DOHH2 (cell line): Measurements from ENCODE around the gene MS4A6A.

Experiments
- H3F3A ChIP-seq: fragments of 200-600 bp; sonication (generic), shearing (Covaris generic); 2 replicates; pipeline ENCODE4 v1.6.0; 2016; ENCODE audit warnings: antibody characterized with exemption, mild to moderate bottlenecking; ENCODE audit not compliant: control insufficient read depth, insufficient read depth
- H3K27ac ChIP-seq: fragments of 200-600 bp; sonication (generic); 2 replicates; pipeline ENCODE4 v1.5.1; 2014; ENCODE audit warnings: low read depth, mild to moderate bottlenecking, low read length, moderate library complexity
- H3K27me3 ChIP-seq: fragments of 200-600 bp; sonication (generic); 2 replicates; pipeline ENCODE4 v1.6.1; 2014; ENCODE audit warnings: mild to moderate bottlenecking, low read length, mixed read lengths; ENCODE audit not compliant: control insufficient read depth
- H3K36me3 ChIP-seq: fragments of 200-600 bp; sonication (generic); 2 replicates; pipeline ENCODE4 v1.6.1; 2014; ENCODE audit warnings: mild to moderate bottlenecking, low read length, moderate library complexity, mixed read lengths; ENCODE audit not compliant: control insufficient read depth
- H3K4me1 ChIP-seq: fragments of 200-600 bp; sonication (generic); 2 replicates; pipeline ENCODE4 v1.6.1; 2014; ENCODE audit warnings: mild to moderate bottlenecking, low read length, mixed read lengths; ENCODE audit not compliant: control insufficient read depth
- H3K4me2 ChIP-seq: fragments of 200-600 bp; sonication (generic); 2 replicates; pipeline ENCODE4 v1.6.0; 2014; ENCODE audit warnings: mild to moderate bottlenecking, low read length, moderate library complexity
- H3K4me3 ChIP-seq: fragments of 200-600 bp; sonication (generic); 2 replicates; pipeline ENCODE4 v1.5.1; 2014; ENCODE audit warnings: mild to moderate bottlenecking, low read length, mixed read lengths
- H3K79me2 ChIP-seq: fragments of 200-600 bp; sonication (generic); 2 replicates; pipeline ENCODE4 v1.6.1; 2014; ENCODE audit warnings: mild to moderate bottlenecking, low read length, mixed read lengths; ENCODE audit not compliant: control insufficient read depth
- H3K9me2 ChIP-seq: fragments of 200-600 bp; sonication (generic); replicated peaks from 2 replicates; pipeline ENCODE4 v1.6.1; 2014; ENCODE audit warnings: mild to moderate bottlenecking, low read length, mixed read lengths; ENCODE audit not compliant: control insufficient read depth
- H3K9me3 ChIP-seq: fragments of 200-600 bp; sonication (generic); 2 replicates; pipeline ENCODE4 v1.6.1; 2014; ENCODE audit warnings: antibody characterized with exemption, low read length, mixed read lengths; ENCODE audit not compliant: control insufficient read depth, insufficient read depth
- H4K20me1 ChIP-seq: fragments of 200-600 bp; sonication (generic); 2 replicates; pipeline ENCODE4 v1.6.0; 2014; ENCODE audit warnings: low read depth, mild to moderate bottlenecking, antibody characterized with exemption, low read length, moderate library complexity; ENCODE audit not compliant: control insufficient read depth, insufficient read depth
- EZH2phosphoT487 ChIP-seq: fragments of 200-600 bp; sonication (generic); IDR thresholded peaks from 2 replicates; pipeline ENCODE4 v1.6.1; 2017; ENCODE audit warnings: borderline replicate concordance, mild to moderate bottlenecking, antibody characterized with exemption, low read length, moderate library complexity, mixed read lengths
- TF ChIP-seq, protein P1 (sequence below): fragments of 200-600 bp; sonication (generic); IDR thresholded peaks from one replicate; pipeline ENCODE4 v1.5.1; 2014; ENCODE audit warnings: antibody characterized with exemption, mild to moderate bottlenecking, low read depth, low read length; ENCODE audit not compliant: poor library complexity, severe bottlenecking

The MS4A6A gene

DNA sequence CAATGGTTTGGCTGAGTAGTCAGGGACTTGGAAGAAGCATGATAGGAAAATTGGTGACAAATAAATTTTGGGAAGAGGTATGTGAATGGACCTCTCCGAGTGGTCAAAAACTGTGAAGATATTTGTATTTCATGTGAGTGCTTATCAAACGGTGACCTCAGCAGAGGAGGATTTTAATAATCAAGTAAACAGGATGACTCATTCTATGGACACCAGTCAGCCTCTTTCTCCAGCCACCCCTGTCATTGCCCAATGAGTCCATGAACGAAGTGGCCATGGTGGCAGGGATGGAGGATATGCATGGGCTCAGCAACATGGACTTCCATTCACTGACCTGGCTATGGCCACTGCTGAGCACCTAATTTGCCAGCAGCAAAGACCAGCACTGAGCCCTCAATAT, 38.8 kb upstream of the MS4A6A start:
- Histone ChIP-seq H3K36me3 (no peaks in the 10 kb centered on the region), H3K4me2 (no peak overlapping the region), H3K9me3 (no peaks in the 10 kb centered on the region), H3K9me2 (no peaks in the 10 kb centered on the region), H3K4me3 (no peak overlapping the region), H3K4me1 (no peaks in the 10 kb centered on the region), H4K20me1 (no peaks in the 10 kb centered on the region), H3K27me3 (no peaks in the 10 kb centered on the region), H3K27ac (no peak overlapping the region), H3F3A (no peaks in the 10 kb centered on the region), H3K79me2 (no peaks in the 10 kb centered on the region)
- TF ChIP-seq EZH2phosphoT487: no peak
- TF ChIP-seq, protein P1, sequence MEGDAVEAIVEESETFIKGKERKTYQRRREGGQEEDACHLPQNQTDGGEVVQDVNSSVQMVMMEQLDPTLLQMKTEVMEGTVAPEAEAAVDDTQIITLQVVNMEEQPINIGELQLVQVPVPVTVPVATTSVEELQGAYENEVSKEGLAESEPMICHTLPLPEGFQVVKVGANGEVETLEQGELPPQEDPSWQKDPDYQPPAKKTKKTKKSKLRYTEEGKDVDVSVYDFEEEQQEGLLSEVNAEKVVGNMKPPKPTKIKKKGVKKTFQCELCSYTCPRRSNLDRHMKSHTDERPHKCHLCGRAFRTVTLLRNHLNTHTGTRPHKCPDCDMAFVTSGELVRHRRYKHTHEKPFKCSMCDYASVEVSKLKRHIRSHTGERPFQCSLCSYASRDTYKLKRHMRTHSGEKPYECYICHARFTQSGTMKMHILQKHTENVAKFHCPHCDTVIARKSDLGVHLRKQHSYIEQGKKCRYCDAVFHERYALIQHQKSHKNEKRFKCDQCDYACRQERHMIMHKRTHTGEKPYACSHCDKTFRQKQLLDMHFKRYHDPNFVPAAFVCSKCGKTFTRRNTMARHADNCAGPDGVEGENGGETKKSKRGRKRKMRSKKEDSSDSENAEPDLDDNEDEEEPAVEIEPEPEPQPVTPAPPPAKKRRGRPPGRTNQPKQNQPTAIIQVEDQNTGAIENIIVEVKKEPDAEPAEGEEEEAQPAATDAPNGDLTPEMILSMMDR: no peak

DNA sequence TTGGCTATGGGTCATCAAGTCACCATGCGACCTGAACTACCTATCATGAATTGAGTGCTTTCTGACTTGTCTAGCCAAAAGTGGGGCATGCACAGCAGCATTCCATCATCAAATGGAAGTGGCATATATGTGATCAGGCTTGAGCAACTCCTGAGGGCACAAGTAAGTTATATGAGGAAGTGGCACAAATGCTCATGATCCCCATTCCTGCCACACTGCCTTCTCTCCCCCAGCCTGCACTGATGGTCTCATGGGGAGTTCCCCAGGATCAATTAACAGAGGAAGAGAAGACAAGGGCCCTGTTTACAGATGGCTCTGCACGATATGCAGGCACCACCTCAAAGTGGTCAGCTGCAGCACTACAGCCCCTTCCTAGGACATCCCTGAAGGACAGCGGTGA, 38.3 kb upstream of the MS4A6A start:
- no peaks in the 10 kb centered on the region for H4K20me1 ChIP-seq
- H3F3A ChIP-seq: no peaks in the 10 kb centered on the region
- no peak overlapping the region for H3K4me2 ChIP-seq
- no peaks in the 10 kb centered on the region for H3K9me2 ChIP-seq
- H3K4me3 ChIP-seq: no peak overlapping the region
- H3K36me3 ChIP-seq: no peaks in the 10 kb centered on the region
- H3K9me3 ChIP-seq: no peaks in the 10 kb centered on the region
- TF ChIP-seq EZH2phosphoT487: no peak
- TF ChIP-seq, protein P1: no peak
- no peaks in the 10 kb centered on the region for H3K79me2 ChIP-seq
- H3K27ac ChIP-seq: no peak overlapping the region
- H3K4me1 ChIP-seq: no peaks in the 10 kb centered on the region
- no peaks in the 10 kb centered on the region for H3K27me3 ChIP-seq

DNA sequence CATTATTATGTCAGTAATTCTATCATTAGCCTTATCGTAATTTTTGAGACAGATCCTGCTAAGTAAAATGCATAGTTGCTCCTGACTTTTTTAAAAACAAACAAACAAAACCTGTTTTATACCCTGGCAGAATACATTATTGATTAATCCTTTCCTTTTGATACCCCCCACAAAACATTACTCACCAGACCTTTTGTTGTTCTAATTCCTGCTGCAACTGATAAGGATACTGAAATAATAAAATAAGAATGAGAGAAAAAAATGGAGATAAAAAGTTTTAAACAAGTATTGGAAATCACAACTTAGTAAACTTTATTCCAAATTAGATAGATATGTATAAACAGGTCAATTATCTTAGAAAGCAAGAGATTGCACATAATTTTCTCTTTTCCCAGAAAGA, 31.5 kb upstream of the MS4A6A start:
- Histone ChIP-seq H3K9me2 (no peaks in the 10 kb centered on the region), H3K9me3 (no peaks in the 10 kb centered on the region), H3K27ac (no peak overlapping the region), H3K4me1 (no peaks in the 10 kb centered on the region), H3K4me3 (no peak overlapping the region), H3K36me3 (no peaks in the 10 kb centered on the region), H3K4me2 (no peak overlapping the region), H3F3A (no peaks in the 10 kb centered on the region), H4K20me1 (no peaks in the 10 kb centered on the region), H3K27me3 (no peaks in the 10 kb centered on the region), H3K79me2 (no peaks in the 10 kb centered on the region)
- TF ChIP-seq, protein P1: no peak
- no peak for TF ChIP-seq EZH2phosphoT487

DNA sequence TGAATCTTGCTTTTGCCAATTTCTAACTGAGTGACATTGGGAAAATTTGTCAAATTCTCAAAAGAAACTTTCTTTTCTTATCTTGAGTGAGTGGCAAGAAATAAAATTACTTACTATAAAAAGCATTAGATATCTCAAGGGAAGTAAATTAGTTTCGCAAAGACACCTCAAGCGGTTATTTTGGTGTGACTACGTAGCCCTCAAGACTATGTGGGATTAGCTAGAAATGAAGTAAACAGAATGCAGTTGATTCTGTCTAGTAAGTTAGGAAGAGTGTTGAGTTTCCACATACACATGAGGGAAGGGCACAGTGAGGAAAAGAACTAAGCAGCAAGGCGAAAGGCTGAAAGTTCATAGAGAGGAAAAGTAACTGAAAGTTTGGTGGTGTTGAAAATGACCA, 28.3 kb upstream of the MS4A6A start:
- H4K20me1 ChIP-seq: no peaks in the 10 kb centered on the region
- no peaks in the 10 kb centered on the region for H3F3A ChIP-seq
- no peak overlapping the region for H3K4me3 ChIP-seq
- no peak overlapping the region for H3K27ac ChIP-seq
- no peaks in the 10 kb centered on the region for H3K9me3 ChIP-seq
- no peaks in the 10 kb centered on the region for H3K36me3 ChIP-seq
- H3K27me3 ChIP-seq: no peaks in the 10 kb centered on the region; the same call in 1 of the 2 replicates
- no peaks in the 10 kb centered on the region for H3K79me2 ChIP-seq
- no peaks in the 10 kb centered on the region for H3K4me1 ChIP-seq
- no peak overlapping the region for H3K4me2 ChIP-seq
- TF ChIP-seq, protein P1: no peak
- TF ChIP-seq EZH2phosphoT487: no peak
- H3K9me2 ChIP-seq: no peaks in the 10 kb centered on the region
